Measurements from ENCODE around the gene EIF4G3.
"Not testable (repeated sequence)": the region's sequence is repeated elsewhere in the genome, so short reads cannot be mapped to it uniquely, and the experiment has no call there.

The EIF4G3 gene

DNA sequence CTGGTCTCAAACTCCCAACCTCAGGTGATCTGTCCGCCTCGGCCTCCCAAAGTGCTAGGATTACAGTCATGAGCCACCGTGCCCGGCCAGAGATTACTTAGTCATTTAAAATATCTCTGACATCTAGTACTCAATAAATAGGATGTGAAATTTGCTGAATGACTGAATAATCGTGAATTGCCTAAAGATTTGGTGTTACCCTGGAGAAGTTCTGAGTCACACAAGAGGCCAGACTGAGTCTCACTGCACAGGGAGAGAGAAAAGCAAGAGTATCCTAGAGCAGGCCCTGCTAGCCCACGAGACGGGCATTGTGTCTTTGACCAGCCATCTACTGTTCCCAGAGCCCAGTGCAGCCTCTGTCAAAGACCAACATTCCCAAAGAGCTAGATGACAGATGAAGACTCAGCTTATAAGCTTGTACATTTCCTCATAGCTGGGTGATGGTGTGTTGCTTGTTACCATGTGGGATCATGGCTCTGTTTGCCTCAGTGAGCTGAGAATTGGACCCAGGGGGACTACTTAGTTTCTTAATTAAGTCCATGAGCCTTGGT lies 5.6 kb upstream of the EIF4G3 start:
- Histone ChIP-seq H3K36me3 (replicated peaks) (no peaks in the 10 kb centered on the region), H3K27ac (no peak overlapping the region), H3K27me3 (replicated peaks) (no peaks in the 10 kb centered on the region), H3K4me3 (ENCODE audit: low read depth, low read length) (no peak overlapping the region)
- in situ Hi-C loops (cut with HindIII; ENCODE audit: low pct_ligation_motif_present, low sequenced_read_pairs): loop anchor here (25.0 kb wide), 1 partner anchor 195 kb away; no protein-coding TSS in a partner anchor
- no peak for DNase-seq
- TF ChIP-seq, protein P1, sequence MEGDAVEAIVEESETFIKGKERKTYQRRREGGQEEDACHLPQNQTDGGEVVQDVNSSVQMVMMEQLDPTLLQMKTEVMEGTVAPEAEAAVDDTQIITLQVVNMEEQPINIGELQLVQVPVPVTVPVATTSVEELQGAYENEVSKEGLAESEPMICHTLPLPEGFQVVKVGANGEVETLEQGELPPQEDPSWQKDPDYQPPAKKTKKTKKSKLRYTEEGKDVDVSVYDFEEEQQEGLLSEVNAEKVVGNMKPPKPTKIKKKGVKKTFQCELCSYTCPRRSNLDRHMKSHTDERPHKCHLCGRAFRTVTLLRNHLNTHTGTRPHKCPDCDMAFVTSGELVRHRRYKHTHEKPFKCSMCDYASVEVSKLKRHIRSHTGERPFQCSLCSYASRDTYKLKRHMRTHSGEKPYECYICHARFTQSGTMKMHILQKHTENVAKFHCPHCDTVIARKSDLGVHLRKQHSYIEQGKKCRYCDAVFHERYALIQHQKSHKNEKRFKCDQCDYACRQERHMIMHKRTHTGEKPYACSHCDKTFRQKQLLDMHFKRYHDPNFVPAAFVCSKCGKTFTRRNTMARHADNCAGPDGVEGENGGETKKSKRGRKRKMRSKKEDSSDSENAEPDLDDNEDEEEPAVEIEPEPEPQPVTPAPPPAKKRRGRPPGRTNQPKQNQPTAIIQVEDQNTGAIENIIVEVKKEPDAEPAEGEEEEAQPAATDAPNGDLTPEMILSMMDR (IDR thresholded peaks at IDR 0.05; ENCODE audit: low read depth, low read length, missing control alignments): no peak

DNA sequence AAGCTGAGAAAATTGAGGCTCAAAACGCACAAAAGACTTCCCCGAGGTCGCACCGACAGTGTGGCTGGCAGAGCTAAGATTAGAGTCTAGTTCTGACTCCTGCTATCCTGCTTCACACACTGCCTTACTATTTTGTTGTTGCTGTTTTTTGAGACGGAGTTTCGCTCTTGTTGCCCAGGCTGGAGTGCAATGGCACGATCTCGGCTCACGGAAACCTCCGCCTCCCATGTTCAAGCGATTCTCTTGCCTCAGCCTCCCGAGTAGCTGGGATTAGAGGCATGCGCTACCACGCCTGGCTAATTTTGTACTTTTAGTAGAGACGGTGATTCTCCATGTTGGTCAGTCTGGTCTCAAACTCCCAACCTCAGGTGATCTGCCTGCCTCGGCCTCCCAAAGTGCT lies 1.6 kb upstream of the EIF4G3 start:
- H3K27me3 ChIP-seq (replicated peaks); H3K4me3 ChIP-seq (ENCODE audit: low read depth, low read length); DNase-seq; H3K36me3 ChIP-seq (replicated peaks); H3K27ac ChIP-seq: not testable (repeated sequence)
- in situ Hi-C loops (cut with HindIII; ENCODE audit: low pct_ligation_motif_present, low sequenced_read_pairs): loop anchor here (25.0 kb wide), 1 partner anchor 191 kb away; no protein-coding TSS in a partner anchor

DNA sequence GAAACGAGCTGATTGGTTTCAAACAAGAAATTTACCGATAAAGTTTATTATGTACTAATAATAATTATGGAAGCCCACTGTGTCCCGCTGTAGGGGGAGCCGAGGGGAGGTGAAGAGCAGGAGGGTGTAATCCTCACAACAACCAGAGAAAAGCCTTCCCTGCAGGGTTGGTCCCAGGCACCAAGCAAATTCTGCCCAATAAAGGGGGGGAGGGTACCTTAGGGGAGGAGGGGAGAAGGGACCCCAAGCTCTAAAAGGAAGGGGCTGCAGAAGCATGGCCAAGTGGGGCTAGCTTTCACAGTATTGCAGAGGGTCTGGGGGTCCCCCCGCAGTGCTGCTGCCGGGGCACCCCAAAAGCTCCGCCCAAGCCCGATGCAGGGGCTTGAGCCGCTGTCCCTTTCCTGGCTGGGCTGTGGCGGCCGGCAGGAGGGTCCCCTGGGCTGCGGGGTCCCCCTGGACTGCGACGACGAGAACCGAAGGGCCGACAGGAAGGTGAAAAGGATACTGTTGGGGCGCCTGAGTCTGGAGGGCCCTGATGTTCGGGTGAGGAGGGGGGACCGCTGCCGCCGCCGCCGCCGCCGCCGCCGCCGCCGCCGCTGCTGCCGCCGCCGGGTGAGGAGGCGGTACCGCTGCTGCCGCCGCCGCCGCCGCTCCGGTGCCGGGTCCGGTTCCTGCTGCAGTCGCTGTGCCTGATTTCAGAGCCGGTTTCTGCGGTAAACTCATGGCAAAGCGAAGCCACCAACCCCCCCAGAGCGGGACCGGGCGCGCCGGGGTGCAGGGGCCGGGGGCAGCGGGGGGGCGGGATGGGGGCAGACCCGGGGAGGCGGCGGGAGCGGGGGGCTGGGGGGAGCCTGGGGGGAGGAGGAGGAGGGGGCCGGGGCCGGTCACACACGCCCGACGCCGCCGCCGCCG lies 771 bp downstream of the EIF4G3 start:
- Histone ChIP-seq H3K27me3 (replicated peaks) (no peaks in the 10 kb centered on the region), H3K36me3 (replicated peaks) (no peaks in the 10 kb centered on the region), H3K27ac (peak overlapping the region; percentile 68), H3K4me3 (ENCODE audit: low read depth, low read length) (peak overlapping the region; percentile 93)
- no peak for DNase-seq
- TF ChIP-seq, protein P1 (IDR thresholded peaks at IDR 0.05; ENCODE audit: low read depth, low read length, missing control alignments): no peak
- in situ Hi-C loops (cut with HindIII; ENCODE audit: low pct_ligation_motif_present, low sequenced_read_pairs): loop anchor here (25.0 kb wide), 1 partner anchor 189 kb away; no protein-coding TSS in a partner anchor

DNA sequence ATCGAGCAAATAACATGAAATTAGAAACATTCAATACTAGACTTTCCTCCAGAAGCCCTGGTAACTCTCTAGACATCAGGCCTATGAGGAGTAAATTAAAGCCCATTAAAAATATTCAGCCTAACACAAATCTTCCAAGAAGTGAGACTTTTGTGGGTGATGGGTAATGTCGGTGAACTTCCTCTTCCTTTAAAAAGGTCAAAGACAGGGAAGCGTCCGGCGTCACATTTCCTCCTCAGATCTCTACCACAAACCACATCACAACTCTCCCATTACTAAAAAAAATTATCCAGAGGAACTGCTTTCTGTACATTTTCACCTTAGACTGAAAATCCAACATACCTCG lies 1.4 kb downstream of the EIF4G3 start:
- Histone ChIP-seq H3K36me3 (replicated peaks) (peaks cover 3% of the 10 kb centered on the region), H3K4me3 (ENCODE audit: low read depth, low read length) (peak overlapping the region; percentile 93), H3K27me3 (replicated peaks) (no peaks in the 10 kb centered on the region), H3K27ac (peak overlapping the region; percentile 68)
- TF ChIP-seq, protein P1 (IDR thresholded peaks at IDR 0.05; ENCODE audit: low read depth, low read length, missing control alignments): no peak
- in situ Hi-C loops (cut with HindIII; ENCODE audit: low pct_ligation_motif_present, low sequenced_read_pairs): loop anchor here (25.0 kb wide), 1 partner anchor 188 kb away; no protein-coding TSS in a partner anchor
- DNase-seq: peak; percentile 37

DNA sequence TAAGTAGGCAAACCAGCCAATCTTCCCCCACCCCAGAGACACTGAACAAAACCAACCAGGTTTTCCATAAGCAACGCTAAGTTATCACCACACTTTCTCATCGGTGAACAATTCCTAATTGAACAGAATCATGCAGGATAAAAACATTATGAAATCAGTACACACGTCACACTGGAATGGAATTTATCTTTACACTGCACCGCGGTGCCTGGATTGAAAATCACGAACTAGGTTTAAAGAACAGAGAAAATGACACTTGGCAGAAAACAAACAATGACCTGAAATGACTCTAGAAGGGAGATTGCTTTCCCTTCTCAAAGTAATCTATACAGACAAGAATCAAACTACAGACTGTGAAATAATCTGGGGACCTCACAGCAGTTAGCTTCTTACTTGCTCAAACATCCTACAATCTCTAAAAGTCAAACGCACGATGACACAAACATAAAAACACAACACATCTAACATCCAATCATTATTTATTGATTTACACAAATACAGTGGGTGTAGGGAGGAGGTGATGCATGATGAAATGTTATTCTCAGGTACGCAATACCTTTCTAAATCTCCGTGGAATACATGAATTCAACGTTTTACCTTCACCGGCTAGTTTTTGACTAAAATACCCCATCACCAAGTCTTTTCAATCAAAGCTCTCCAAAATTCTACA lies 1.9 kb downstream of the EIF4G3 start:
- Histone ChIP-seq H3K27ac (peak overlapping the region; percentile 68), H3K27me3 (replicated peaks) (no peaks in the 10 kb centered on the region), H3K36me3 (replicated peaks) (peaks cover 3% of the 10 kb centered on the region), H3K4me3 (ENCODE audit: low read depth, low read length) (peak overlapping the region; percentile 93)
- TF ChIP-seq, protein P1 (IDR thresholded peaks at IDR 0.05; ENCODE audit: low read depth, low read length, missing control alignments): no peak
- DNase-seq: peak; percentile 52
- in situ Hi-C loops (cut with HindIII; ENCODE audit: low pct_ligation_motif_present, low sequenced_read_pairs): loop anchor here (25.0 kb wide), 1 partner anchor 187 kb away; no protein-coding TSS in a partner anchor

DNA sequence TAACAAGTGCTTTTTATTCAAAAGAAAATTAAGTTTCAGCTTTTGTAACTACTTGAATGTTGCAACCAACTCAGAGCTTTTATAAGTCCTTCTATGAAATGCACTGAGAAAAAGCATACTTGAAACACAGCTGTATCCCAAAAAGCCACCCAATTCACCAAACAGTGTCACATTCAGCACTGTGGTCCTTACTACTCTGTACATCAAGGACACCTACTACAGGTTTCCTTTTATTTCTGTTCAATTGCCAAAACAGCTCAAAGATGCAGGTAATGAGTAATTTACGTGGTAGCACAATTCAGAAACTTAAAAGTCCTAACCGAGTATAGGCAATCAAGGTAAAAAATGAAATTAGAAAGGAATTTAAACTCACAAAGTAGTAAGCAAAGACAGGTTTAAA lies 2.5 kb downstream of the EIF4G3 start:
- Histone ChIP-seq H3K27me3 (replicated peaks) (no peaks in the 10 kb centered on the region), H3K36me3 (replicated peaks) (peaks cover 3% of the 10 kb centered on the region), H3K4me3 (ENCODE audit: low read depth, low read length) (peak overlapping the region; percentile 93), H3K27ac (peak overlapping the region; percentile 68)
- TF ChIP-seq, protein P1 (IDR thresholded peaks at IDR 0.05; ENCODE audit: low read depth, low read length, missing control alignments): no peak
- DNase-seq: no peak
- in situ Hi-C loops (cut with HindIII; ENCODE audit: low pct_ligation_motif_present, low sequenced_read_pairs): no loop called here

DNA sequence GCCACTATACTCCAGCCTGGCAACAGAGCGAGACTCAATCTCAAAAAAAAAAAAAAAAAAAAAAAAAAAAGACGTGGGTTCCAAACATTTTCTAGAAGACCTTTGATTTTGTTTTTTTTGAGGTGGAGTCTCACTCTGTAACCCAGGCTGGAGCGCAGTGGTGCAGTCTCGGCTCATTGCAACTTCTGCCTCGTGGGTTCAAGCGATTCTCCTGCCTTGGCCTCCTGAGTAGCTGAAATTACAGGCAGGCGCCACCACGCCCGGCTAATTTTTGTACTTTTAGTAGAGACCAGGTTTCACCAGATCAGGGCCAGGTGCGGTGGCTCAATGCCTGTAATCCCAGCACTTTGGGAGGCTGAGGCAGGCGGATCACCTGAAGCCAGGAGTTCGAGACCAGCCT lies 3.6 kb downstream of the EIF4G3 start:
- DNase-seq; H3K36me3 ChIP-seq (replicated peaks); H3K27ac ChIP-seq; H3K27me3 ChIP-seq (replicated peaks); H3K4me3 ChIP-seq (ENCODE audit: low read depth, low read length); in situ Hi-C loops (cut with HindIII; ENCODE audit: low pct_ligation_motif_present, low sequenced_read_pairs): not testable (repeated sequence)

- H3K36me3 ChIP-seq (replicated peaks): peaks cover 11% of the 10 kb centered on the region
- H3K27me3 ChIP-seq (replicated peaks); H3K4me3 ChIP-seq (ENCODE audit: low read depth, low read length); in situ Hi-C loops (cut with HindIII; ENCODE audit: low pct_ligation_motif_present, low sequenced_read_pairs); H3K27ac ChIP-seq: not testable (repeated sequence)
- DNase-seq: peak; percentile 60
Observed at GRCh38 chr1:21170837-21171236, 5.9 kb downstream of the EIF4G3 start.

All from brain microvascular endothelial cell (primary cell).